HFFc6 (cell line): ENCODE results near the gene NPAS3. TPM values are rescaled to one million over a fixed set of nuclear protein-coding genes. Genes with fewer than 3 reads are reported as not detected.
A peak's percentile ranks its signal among the peaks of the same experiment; 100 is the strongest.

Source experiments
- DNase-seq: peaks from one replicate; pipeline ENCODE4 v3.0.0-alpha.2; 2018
- H3K27ac Mint-ChIP-seq: 2 replicates; pipeline ENCODE4 v1.8.0; 2020; ENCODE audit warnings: mild to moderate bottlenecking, mixed read lengths
- H3K27me3 Mint-ChIP-seq: 2 replicates; pipeline ENCODE4 v1.8.0; 2021; ENCODE audit warnings: mild to moderate bottlenecking, moderate library complexity, mixed read lengths; ENCODE audit not compliant: insufficient read depth
- H3K36me3 Mint-ChIP-seq: 2 replicates; pipeline ENCODE4 v1.8.0; 2021; ENCODE audit warnings: low read depth, mixed read lengths
- H3K4me1 Mint-ChIP-seq: 2 replicates; pipeline ENCODE4 v1.8.0; 2020; ENCODE audit warnings: low read depth, mixed read lengths
- H3K4me3 Mint-ChIP-seq: 2 replicates; pipeline ENCODE4 v1.8.0; 2020; ENCODE audit warnings: mild to moderate bottlenecking, moderate library complexity, mixed read lengths
- H3K9me3 Mint-ChIP-seq: 2 replicates; pipeline ENCODE4 v1.8.0; 2020; ENCODE audit warnings: mild to moderate bottlenecking, mixed read lengths
- CTCF ChIP-seq: fragments of 200-600 bp; sonication (generic); IDR thresholded peaks from 2 replicates; pipeline ENCODE4 v1.5.0; 2021; ENCODE audit warnings: antibody characterized with exemption, mild to moderate bottlenecking
- total RNA-seq, 6 experiments: library from RNA; stranded (reverse); fragmentation: NEBNext Ultra II Directional; extraction: Animal tissue kit (Norgen Biotek cat#: 25700); gene quantifications; 2 replicates in 1 of 6; 3 replicates in 5 of 6; pipeline ENCODE4 v1.2.3, GENCODE V29; 2021

The NPAS3 gene
- total RNA-seq, 6 experiments from 2014 or later, result not detected

GRCh38 chr14:33592297-33592696 lies 653.6 kb downstream of the NPAS3 start:
- peak; percentile 8 for DNase-seq
- no peak overlapping the region for H3K4me3 Mint-ChIP-seq
- no peak for TF ChIP-seq CTCF
- no peak overlapping the region for H3K27ac Mint-ChIP-seq
- H3K9me3 Mint-ChIP-seq, result no peaks in the 10 kb centered on the region; the same call in 1 of the 2 replicates
- H3K36me3 Mint-ChIP-seq, result 0 out of 2 replicates have a peak, but pooled peaks cover 5% of the 10 kb centered on the region
- peaks cover 28% of the 10 kb centered on the region; the same call in 1 of the 2 replicates for H3K4me1 Mint-ChIP-seq
- H3K27me3 Mint-ChIP-seq, result peaks cover 3% of the 10 kb centered on the region; the same call in 1 of the 2 replicates

- no peak overlapping the region for H3K4me3 Mint-ChIP-seq
- 0 out of 2 replicates have a peak, but pooled peaks cover 5% of the 10 kb centered on the region for H3K36me3 Mint-ChIP-seq
- no peak for DNase-seq
- TF ChIP-seq CTCF, result no peak
- peaks cover 3% of the 10 kb centered on the region; the same call in 1 of the 2 replicates for H3K27me3 Mint-ChIP-seq
- H3K9me3 Mint-ChIP-seq, result no peaks in the 10 kb centered on the region; the same call in 1 of the 2 replicates
- peaks cover 12% of the 10 kb centered on the region; the same call in 1 of the 2 replicates for H3K4me1 Mint-ChIP-seq
- no peak overlapping the region for H3K27ac Mint-ChIP-seq
These were observed 657.8 kb downstream of the NPAS3 start for GRCh38 chr14:33596211-33597080.

- H3K27ac Mint-ChIP-seq, result no peak overlapping the region
- peaks cover 3% of the 10 kb centered on the region; the same call in 1 of the 2 replicates for H3K9me3 Mint-ChIP-seq
- no peak for DNase-seq
- no peak for TF ChIP-seq CTCF
- H3K27me3 Mint-ChIP-seq, result peaks cover 7% of the 10 kb centered on the region; the same call in 1 of the 2 replicates
- no peaks in the 10 kb centered on the region for H3K4me1 Mint-ChIP-seq
- H3K36me3 Mint-ChIP-seq, result 0 out of 2 replicates have a peak, but pooled peaks cover 5% of the 10 kb centered on the region
- H3K4me3 Mint-ChIP-seq, result no peak overlapping the region
These were observed 659.9 kb downstream of the NPAS3 start for GRCh38 chr14:33598582-33598981.

GRCh38 chr14:33602396-33602795 lies 663.7 kb downstream of the NPAS3 start:
- H3K9me3 Mint-ChIP-seq, result peaks cover 3% of the 10 kb centered on the region; the same call in 1 of the 2 replicates
- peaks cover 4% of the 10 kb centered on the region; the same call in 1 of the 2 replicates for H3K27me3 Mint-ChIP-seq
- H3K4me1 Mint-ChIP-seq, result no peaks in the 10 kb centered on the region
- no peak for DNase-seq
- no peaks in the 10 kb centered on the region for H3K36me3 Mint-ChIP-seq
- no peak overlapping the region for H3K4me3 Mint-ChIP-seq
- TF ChIP-seq CTCF, result no peak
- H3K27ac Mint-ChIP-seq, result no peak overlapping the region

- H3K27ac Mint-ChIP-seq, result no peak overlapping the region
- no peak for DNase-seq
- no peaks in the 10 kb centered on the region for H3K4me1 Mint-ChIP-seq
- H3K9me3 Mint-ChIP-seq, result peaks cover 3% of the 10 kb centered on the region; the same call in 1 of the 2 replicates
- H3K36me3 Mint-ChIP-seq, result no peaks in the 10 kb centered on the region
- H3K4me3 Mint-ChIP-seq, result no peak overlapping the region
- peaks cover 4% of the 10 kb centered on the region; the same call in 1 of the 2 replicates for H3K27me3 Mint-ChIP-seq
- no peak for TF ChIP-seq CTCF
These were observed 667.9 kb downstream of the NPAS3 start for GRCh38 chr14:33606591-33606990.
